Measurements from ENCODE around the gene CCDC144A.
"Not testable (repeated sequence)": the region's sequence is repeated elsewhere in the genome, so short reads cannot be mapped to it uniquely, and the experiment has no call there.

CCDC144A gene

GRCh38 chr17:16820161-16820877 is 130.3 kb downstream of the CCDC144A start:
- DNase-seq (ENCODE audit: low spot score), result no peak

- no peak for DNase-seq (ENCODE audit: low spot score)
These were observed 131.0 kb downstream of the CCDC144A start for GRCh38 chr17:16820979-16821543.

GRCh38 chr17:16822133-16822532 is 132.1 kb downstream of the CCDC144A start:
- not testable (repeated sequence) for DNase-seq (ENCODE audit: low spot score)

GRCh38 chr17:16823768-16824406 is 133.8 kb downstream of the CCDC144A start:
- not testable (repeated sequence) for DNase-seq (ENCODE audit: low spot score)
